ENCODE measurements around the gene GPRC5C.

GRCh38 chr17:74402048-74402447, 29.8 kb upstream of the GPRC5C start:
- TF ChIP-seq POLR2A (IDR thresholded peaks at IDR 0.05), result no peak
- no peak for TF ChIP-seq CTCF (IDR thresholded peaks at IDR 0.05)
- TF ChIP-seq POLR2AphosphoS5 (IDR thresholded peaks at IDR 0.05), result no peak
- no peak for TF ChIP-seq EP300 (IDR thresholded peaks at IDR 0.05; ENCODE audit: low read depth)

Measured in transverse colon (tissue), 4 donors.